ENCODE data around the gene PSMB9. TPM values are rescaled to one million over a fixed set of nuclear protein-coding genes. Genes with fewer than 3 reads are reported as not detected.

The PSMB9 gene
- total and polyA plus RNA-seq, 2 experiments from 2014 or later, result 2.8 to 5.5 TPM

GRCh38 chr6:32843331-32843978 lies 10.5 kb upstream of the PSMB9 start (continued):
- TF ChIP-seq, protein P1, sequence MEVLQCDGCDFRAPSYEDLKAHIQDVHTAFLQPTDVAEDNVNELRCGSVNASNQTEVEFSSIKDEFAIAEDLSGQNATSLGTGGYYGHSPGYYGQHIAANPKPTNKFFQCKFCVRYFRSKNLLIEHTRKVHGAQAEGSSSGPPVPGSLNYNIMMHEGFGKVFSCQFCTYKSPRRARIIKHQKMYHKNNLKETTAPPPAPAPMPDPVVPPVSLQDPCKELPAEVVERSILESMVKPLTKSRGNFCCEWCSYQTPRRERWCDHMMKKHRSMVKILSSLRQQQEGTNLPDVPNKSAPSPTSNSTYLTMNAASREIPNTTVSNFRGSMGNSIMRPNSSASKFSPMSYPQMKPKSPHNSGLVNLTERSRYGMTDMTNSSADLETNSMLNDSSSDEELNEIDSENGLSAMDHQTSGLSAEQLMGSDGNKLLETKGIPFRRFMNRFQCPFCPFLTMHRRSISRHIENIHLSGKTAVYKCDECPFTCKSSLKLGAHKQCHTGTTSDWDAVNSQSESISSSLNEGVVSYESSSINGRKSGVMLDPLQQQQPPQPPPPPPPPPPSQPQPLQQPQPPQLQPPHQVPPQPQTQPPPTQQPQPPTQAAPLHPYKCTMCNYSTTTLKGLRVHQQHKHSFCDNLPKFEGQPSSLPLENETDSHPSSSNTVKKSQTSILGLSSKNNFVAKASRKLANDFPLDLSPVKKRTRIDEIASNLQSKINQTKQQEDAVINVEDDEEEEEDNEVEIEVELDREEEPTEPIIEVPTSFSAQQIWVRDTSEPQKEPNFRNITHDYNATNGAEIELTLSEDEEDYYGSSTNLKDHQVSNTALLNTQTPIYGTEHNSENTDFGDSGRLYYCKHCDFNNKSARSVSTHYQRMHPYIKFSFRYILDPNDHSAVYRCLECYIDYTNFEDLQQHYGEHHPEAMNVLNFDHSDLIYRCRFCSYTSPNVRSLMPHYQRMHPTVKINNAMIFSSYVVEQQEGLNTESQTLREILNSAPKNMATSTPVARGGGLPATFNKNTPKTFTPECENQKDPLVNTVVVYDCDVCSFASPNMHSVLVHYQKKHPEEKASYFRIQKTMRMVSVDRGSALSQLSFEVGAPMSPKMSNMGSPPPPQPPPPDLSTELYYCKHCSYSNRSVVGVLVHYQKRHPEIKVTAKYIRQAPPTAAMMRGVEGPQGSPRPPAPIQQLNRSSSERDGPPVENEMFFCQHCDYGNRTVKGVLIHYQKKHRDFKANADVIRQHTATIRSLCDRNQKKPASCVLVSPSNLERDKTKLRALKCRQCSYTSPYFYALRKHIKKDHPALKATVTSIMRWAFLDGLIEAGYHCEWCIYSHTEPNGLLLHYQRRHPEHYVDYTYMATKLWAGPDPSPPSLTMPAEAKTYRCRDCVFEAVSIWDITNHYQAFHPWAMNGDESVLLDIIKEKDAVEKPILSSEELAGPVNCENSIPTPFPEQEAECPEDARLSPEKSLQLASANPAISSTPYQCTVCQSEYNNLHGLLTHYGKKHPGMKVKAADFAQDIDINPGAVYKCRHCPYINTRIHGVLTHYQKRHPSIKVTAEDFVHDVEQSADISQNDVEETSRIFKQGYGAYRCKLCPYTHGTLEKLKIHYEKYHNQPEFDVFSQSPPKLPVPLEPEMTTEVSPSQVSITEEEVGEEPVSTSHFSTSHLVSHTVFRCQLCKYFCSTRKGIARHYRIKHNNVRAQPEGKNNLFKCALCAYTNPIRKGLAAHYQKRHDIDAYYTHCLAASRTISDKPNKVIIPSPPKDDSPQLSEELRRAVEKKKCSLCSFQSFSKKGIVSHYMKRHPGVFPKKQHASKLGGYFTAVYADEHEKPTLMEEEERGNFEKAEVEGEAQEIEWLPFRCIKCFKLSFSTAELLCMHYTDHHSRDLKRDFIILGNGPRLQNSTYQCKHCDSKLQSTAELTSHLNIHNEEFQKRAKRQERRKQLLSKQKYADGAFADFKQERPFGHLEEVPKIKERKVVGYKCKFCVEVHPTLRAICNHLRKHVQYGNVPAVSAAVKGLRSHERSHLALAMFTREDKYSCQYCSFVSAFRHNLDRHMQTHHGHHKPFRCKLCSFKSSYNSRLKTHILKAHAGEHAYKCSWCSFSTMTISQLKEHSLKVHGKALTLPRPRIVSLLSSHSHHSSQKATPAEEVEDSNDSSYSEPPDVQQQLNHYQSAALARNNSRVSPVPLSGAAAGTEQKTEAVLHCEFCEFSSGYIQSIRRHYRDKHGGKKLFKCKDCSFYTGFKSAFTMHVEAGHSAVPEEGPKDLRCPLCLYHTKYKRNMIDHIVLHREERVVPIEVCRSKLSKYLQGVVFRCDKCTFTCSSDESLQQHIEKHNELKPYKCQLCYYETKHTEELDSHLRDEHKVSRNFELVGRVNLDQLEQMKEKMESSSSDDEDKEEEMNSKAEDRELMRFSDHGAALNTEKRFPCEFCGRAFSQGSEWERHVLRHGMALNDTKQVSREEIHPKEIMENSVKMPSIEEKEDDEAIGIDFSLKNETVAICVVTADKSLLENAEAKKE (CRISPR knock-in tag; IDR thresholded peaks at IDR 0.05), result no peak

GRCh38 chr6:32843979-32844838 lies 9.8 kb upstream of the PSMB9 start, which contains the start of gene PSMB8:
Gene PSMB8, minus strand, starts transcription at chr6:32844047. Its CDS starts 51 bp downstream, at chr6:32843996.
- Histone ChIP-seq H3K4me3 (peak within 1 kb of the TSS; percentile 98), H4K20me1 (replicated peaks; ENCODE audit: insufficient read depth) (no peaks in the 10 kb centered on the region), H3K27me3 (ENCODE audit: insufficient read depth) (peaks cover 15% of the 10 kb centered on the region), H3K4me2 (peak within 1 kb of the TSS; percentile 99), H3K36me3 (ENCODE audit: insufficient read depth) (peaks cover 6% of the 10 kb centered on the region; the same call in 1 of the 2 replicates), H3K27ac (ENCODE audit: low read depth) (no peak within 1 kb of the TSS), H3K4me1 (ENCODE audit: insufficient read depth) (peaks cover 7% of the 10 kb centered on the region), H3K79me2 (replicated peaks; ENCODE audit: insufficient read depth) (no peaks in the 10 kb centered on the region), H3F3A (replicated peaks; ENCODE audit: low read depth) (no peaks in the 10 kb centered on the region), H2AFZ (peak within 1 kb of the TSS; percentile 99), H3K9me2 (ENCODE audit: insufficient read depth) (no peaks in the 10 kb centered on the region)
- peak; percentile 91 for ATAC-seq
- Mint-ChIP-seq H3K4me1 (peaks cover 13% of the 10 kb centered on the region), H3K36me3 (ENCODE audit: low read depth) (peaks cover 25% of the 10 kb centered on the region; the same call in 2 of the 3 replicates), H3K4me3 (peak within 1 kb of the TSS; percentile 92), H3K27ac (peak within 1 kb of the TSS; percentile 87), H3K9me3 (no peaks in the 10 kb centered on the region), H3K27me3 (ENCODE audit: insufficient read depth, low read depth, poor library complexity) (peaks cover 15% of the 10 kb centered on the region)
- peak; percentile 99 for DNase-seq (ENCODE audit: low spot score)
- TF ChIP-seq EZH2phosphoT487 (IDR thresholded peaks at IDR 0.05; ENCODE audit: unreplicated experiment) (no peak), CREB1 (CRISPR knock-in tag; IDR thresholded peaks at IDR 0.05; ENCODE audit: low read depth) (peak; percentile 93), JUNB (IDR thresholded peaks at IDR 0.05; ENCODE audit: unreplicated experiment) (no peak)
- TF ChIP-seq, protein P2, sequence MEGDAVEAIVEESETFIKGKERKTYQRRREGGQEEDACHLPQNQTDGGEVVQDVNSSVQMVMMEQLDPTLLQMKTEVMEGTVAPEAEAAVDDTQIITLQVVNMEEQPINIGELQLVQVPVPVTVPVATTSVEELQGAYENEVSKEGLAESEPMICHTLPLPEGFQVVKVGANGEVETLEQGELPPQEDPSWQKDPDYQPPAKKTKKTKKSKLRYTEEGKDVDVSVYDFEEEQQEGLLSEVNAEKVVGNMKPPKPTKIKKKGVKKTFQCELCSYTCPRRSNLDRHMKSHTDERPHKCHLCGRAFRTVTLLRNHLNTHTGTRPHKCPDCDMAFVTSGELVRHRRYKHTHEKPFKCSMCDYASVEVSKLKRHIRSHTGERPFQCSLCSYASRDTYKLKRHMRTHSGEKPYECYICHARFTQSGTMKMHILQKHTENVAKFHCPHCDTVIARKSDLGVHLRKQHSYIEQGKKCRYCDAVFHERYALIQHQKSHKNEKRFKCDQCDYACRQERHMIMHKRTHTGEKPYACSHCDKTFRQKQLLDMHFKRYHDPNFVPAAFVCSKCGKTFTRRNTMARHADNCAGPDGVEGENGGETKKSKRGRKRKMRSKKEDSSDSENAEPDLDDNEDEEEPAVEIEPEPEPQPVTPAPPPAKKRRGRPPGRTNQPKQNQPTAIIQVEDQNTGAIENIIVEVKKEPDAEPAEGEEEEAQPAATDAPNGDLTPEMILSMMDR (conservative IDR thresholded peaks at IDR 0.05; ENCODE audit: low read depth in 2 of 2), result 0 out of 4 replicates have a peak, but pooled peaks of 1 of the 2 experiments have one; percentile 7
